Sigmoid colon (tissue), 7 donors: ENCODE measurements around the gene ARHGAP27. TPM values are rescaled to one million over a fixed set of nuclear protein-coding genes. Genes with fewer than 3 reads are reported as not detected.

Experiments used
- DNase-seq: peaks from one replicate; pipeline ENCODE4 v3.0.0-alpha.2; 2019
- H3K27ac ChIP-seq, 4 donors: fragments of 200-600 bp; sonication (generic); one replicate each; pipeline ENCODE4 v1.5.1; 2016 to 2019; ENCODE audit warnings: mild to moderate bottlenecking in 1 of 4
- H3K27me3 ChIP-seq, 3 donors: fragments of 200-600 bp; sonication (generic); one replicate each; pipeline ENCODE4 v1.5.1; 2019; ENCODE audit warnings: mild to moderate bottlenecking in 1 of 3
- H3K36me3 ChIP-seq, 4 donors: fragments of 200-600 bp; sonication (generic); one replicate each; pipeline ENCODE4 v1.5.1; 2016 to 2019
- H3K4me1 ChIP-seq, 4 donors: fragments of 200-600 bp; sonication (generic); one replicate each; pipeline ENCODE4 v1.5.1; 2017 to 2019
- H3K4me3 ChIP-seq, 4 donors: fragments of 200-600 bp; sonication (generic); one replicate each; pipeline ENCODE4 v1.5.1; 2017 to 2019; ENCODE audit warnings: mild to moderate bottlenecking in 2 of 4, moderate library complexity in 1 of 4
- H3K9me3 ChIP-seq, 4 donors: fragments of 200-600 bp in 3 of 4; sonication (generic) in 3 of 4; one replicate each; pipeline versions ENCODE4 v1.5.1 to v1.6.1; 2013 to 2019
- CTCF ChIP-seq, 4 experiments: fragments of 450-650 bp in 3 of 4; fragments of 200-600 bp in 1 of 4; IDR thresholded peaks; one replicate each; pipeline ENCODE4 v1.5.1; 2016 to 2019; ENCODE audit warnings: antibody characterized with exemption in 4 of 4, mild to moderate bottlenecking in 3 of 4, moderate library complexity in 2 of 4
- EP300 ChIP-seq, 4 donors: sonication (generic); formaldehyde crosslinking; IDR thresholded peaks; one replicate each; pipeline ENCODE4 v1.6.1; 2017; ENCODE audit warnings: antibody characterized with exemption in 4 of 4
- POLR2A ChIP-seq, 2 donors: fragments of 450-650 bp; IDR thresholded peaks; one replicate each; pipeline ENCODE4 v1.6.1; 2016; ENCODE audit warnings: antibody characterized with exemption in 2 of 2, mild to moderate bottlenecking in 2 of 2, moderate library complexity in 2 of 2
- POLR2AphosphoS5 ChIP-seq, 4 donors: sonication (generic); formaldehyde crosslinking; IDR thresholded peaks; one replicate each; pipeline ENCODE4 v1.6.1; 2017; ENCODE audit warnings: antibody characterized with exemption in 4 of 4
- WGBS, 2 donors: extraction: QIAGEN DNeasy Blood & Tissue Kit; methylation state at CpG; one replicate each; pipeline ENCODE4 v1.1.7; 2013; 5-methylcytosine and 5-hydroxymethylcytosine counted together
- intact Hi-C: fragments of 100-400 bp; cut with DNase I; formaldehyde crosslinking; loops from one replicate; pipeline ENCODE4 v1.15.1; 2023
- polyA plus RNA-seq, 3 donors: library from polyadenylated mRNA; stranded (reverse); fragments of 200-250 nt; gene quantifications; one replicate each; pipeline ENCODE4 v1.2.3, GENCODE V29; 2013
- total RNA-seq, 4 donors: library from RNA; depleted of rRNA; stranded (reverse); fragments of >200 nt; gene quantifications; one replicate each; pipeline ENCODE4 v1.1.0, GENCODE V29; 2016
- donor health status: healthy with polysubstance abuse.
- donor health status: Bipolar disorder and iron deficiency.
- donor health status: healthy.

Gene ARHGAP27
- total and polyA plus RNA-seq, 7 donors, result 9.1 to 144 (median 16.6) TPM

GRCh38 chr17:45353043-45353442 is 79.6 kb downstream of the ARHGAP27 start:
- 63 to 82% methylated on average over 4 of the region's 4 CpGs for WGBS, 2 donors
- Histone ChIP-seq H3K27me3 (no peaks in the 10 kb centered on the region), H3K4me1 (no peaks in the 10 kb centered on the region), H3K27ac (no peak overlapping the region), H3K9me3 (peaks cover 0 to 2% (median 0%) of the 10 kb centered on the region in 4 donors), H3K4me3 (no peak overlapping the region), H3K36me3 (no peaks in the 10 kb centered on the region)
- TF ChIP-seq POLR2AphosphoS5 (IDR thresholded peaks at IDR 0.05) (no peak), CTCF (IDR thresholded peaks at IDR 0.05) (no peak), EP300 (IDR thresholded peaks at IDR 0.05) (no peak), POLR2A (IDR thresholded peaks at IDR 0.05) (no peak)
- intact Hi-C loops, result no loop called here
- DNase-seq, result peak; percentile 12

GRCh38 chr17:45351831-45352230 is 80.8 kb downstream of the ARHGAP27 start:
- WGBS, 2 donors, result 95 to 97% methylated on average over 2 of the region's 2 CpGs
- no peak for DNase-seq
- Histone ChIP-seq H3K27ac (no peak overlapping the region), H3K27me3 (no peaks in the 10 kb centered on the region), H3K9me3 (peaks cover 0 to 2% (median 0%) of the 10 kb centered on the region in 4 donors), H3K4me3 (no peak overlapping the region), H3K4me1 (peaks cover 0 to 9% (median under 1%) of the 10 kb centered on the region in 4 donors), H3K36me3 (no peaks in the 10 kb centered on the region)
- no peak for TF ChIP-seq EP300 (IDR thresholded peaks at IDR 0.05)
- no peak for TF ChIP-seq CTCF (IDR thresholded peaks at IDR 0.05)
- TF ChIP-seq POLR2AphosphoS5 (IDR thresholded peaks at IDR 0.05), result no peak
- no peak for TF ChIP-seq POLR2A (IDR thresholded peaks at IDR 0.05)
- intact Hi-C loops, result no loop called here

- peaks cover 0 to 25% (median 13%) of the 10 kb centered on the region in 4 donors for H3K4me1 ChIP-seq
- H3K9me3 ChIP-seq, result peaks cover 0 to 2% (median 0%) of the 10 kb centered on the region in 4 donors
- WGBS, 2 donors, result 81 to 89% methylated on average over 6 of the region's 6 CpGs
- H3K4me3 ChIP-seq, result no peak overlapping the region
- no peaks in the 10 kb centered on the region for H3K27me3 ChIP-seq
- intact Hi-C loops, result no loop called here
- DNase-seq, result peak; percentile 22
- no peak overlapping the region for H3K27ac ChIP-seq
- TF ChIP-seq POLR2AphosphoS5 (IDR thresholded peaks at IDR 0.05) (no peak), POLR2A (IDR thresholded peaks at IDR 0.05) (no peak), CTCF (IDR thresholded peaks at IDR 0.05) (no peak), EP300 (IDR thresholded peaks at IDR 0.05) (no peak)
- H3K36me3 ChIP-seq, result no peaks in the 10 kb centered on the region
Measured at GRCh38 chr17:45347444-45347843, 85.2 kb downstream of the ARHGAP27 start.

- WGBS, 2 donors, result 83 to 87% methylated on average over 13 of the region's 13 CpGs
- Histone ChIP-seq H3K36me3 (no peaks in the 10 kb centered on the region), H3K27ac (peak overlapping the region in 3 of 4 donors; percentile 28 to 70 (median 43)), H3K4me1 (peaks cover 0 to 25% (median 16%) of the 10 kb centered on the region in 4 donors), H3K9me3 (no peaks in the 10 kb centered on the region), H3K4me3 (no peak overlapping the region), H3K27me3 (no peaks in the 10 kb centered on the region)
- peak; percentile 63 for DNase-seq
- TF ChIP-seq EP300 (IDR thresholded peaks at IDR 0.05) (no peak), CTCF (IDR thresholded peaks at IDR 0.05) (no peak), POLR2A (IDR thresholded peaks at IDR 0.05) (no peak), POLR2AphosphoS5 (IDR thresholded peaks at IDR 0.05) (no peak)
- intact Hi-C loops, result no loop called here
Measured at GRCh38 chr17:45346216-45347015, 86.3 kb downstream of the ARHGAP27 start.
